K562 (cell line): ENCODE data around the gene CHAF1A. TPM values are rescaled to one million over a fixed set of nuclear protein-coding genes. Genes with fewer than 3 reads are reported as not detected.

Source experiments
- ATF3 ChIP-seq, 2 experiments: fragments of 450-650 bp in 1 of 2; sonication (generic) in 1 of 2; formaldehyde crosslinking in 1 of 2; IDR thresholded peaks in 1 of 2; conservative IDR thresholded peaks in 1 of 2; 2 replicates each; pipeline versions ENCODE4 v1.6.1 to v1.8.1; 2016 to 2023; ENCODE audit warnings: mild to moderate bottlenecking in 2 of 2, moderate library complexity in 2 of 2, inconsistent platforms in 1 of 2, missing genetic modification reagents in 1 of 2
- CBX3 ChIP-seq, 2 experiments: IDR thresholded peaks; 1 replicate in 1 of 2; 2 replicates in 1 of 2; pipeline ENCODE4 v1.6.1; 2012; ENCODE audit warnings: inconsistent platforms in 2 of 2, low read length in 2 of 2, borderline replicate concordance in 1 of 2, control low read depth in 1 of 2
- CREB3L1 ChIP-seq: fragments of 450-650 bp; IDR thresholded peaks from 2 replicates; pipeline ENCODE4 v1.6.1; 2014; ENCODE audit warnings: low read depth, mild to moderate bottlenecking, moderate library complexity, borderline replicate concordance
- FOXJ2 ChIP-seq: fragments of 200-800 bp; sonication (Bioruptor generic); IDR thresholded peaks from 2 replicates; pipeline ENCODE4 v1.6.1; 2016; ENCODE audit warnings: missing genetic modification characterization, missing compliant biosample characterization
- GTF3C2 ChIP-seq: IDR thresholded peaks from 3 replicates; pipeline ENCODE4 v1.6.1; 2011; ENCODE audit warnings: borderline replicate concordance, mild to moderate bottlenecking, moderate library complexity; ENCODE audit not compliant: insufficient read length; ENCODE audit errors: extremely low read depth
- MTA1 ChIP-seq: fragments of 450-650 bp; IDR thresholded peaks from 2 replicates; pipeline ENCODE4 v1.6.1; 2017; ENCODE audit warnings: borderline replicate concordance
- POLR2B ChIP-seq: fragments of 450-650 bp; IDR thresholded peaks from 2 replicates; pipeline ENCODE4 v1.6.1; 2018; ENCODE audit warnings: low read depth; ENCODE audit not compliant: partially characterized antibody
- RBBP5 ChIP-seq: fragments of 200-600 bp; sonication (generic); IDR thresholded peaks from 2 replicates; pipeline ENCODE4 v1.6.1; 2012; ENCODE audit warnings: borderline replicate concordance, mild to moderate bottlenecking, low read length, control low read depth, inconsistent platforms; ENCODE audit not compliant: insufficient read depth, poor library complexity, severe bottlenecking
- TFAP4 ChIP-seq: sonication (generic); formaldehyde crosslinking; IDR thresholded peaks from 2 replicates; pipeline ENCODE4 v1.8.0; 2022; ENCODE audit warnings: missing genetic modification reagents, mild to moderate bottlenecking, moderate library complexity, borderline replicate concordance
- TGIF2 ChIP-seq: sonication (generic); formaldehyde crosslinking; IDR thresholded peaks from 2 replicates; pipeline ENCODE4 v1.8.1; 2022; ENCODE audit warnings: mild to moderate bottlenecking, missing genetic modification reagents, moderate library complexity
- YBX1 ChIP-seq: fragments of 450-650 bp; IDR thresholded peaks from 2 replicates; pipeline ENCODE4 v1.7.1; 2016; ENCODE audit warnings: mild to moderate bottlenecking
- ZNF280A ChIP-seq: fragments of 450-650 bp; IDR thresholded peaks from 2 replicates; pipeline ENCODE4 v1.6.1; 2018; ENCODE audit warnings: mild to moderate bottlenecking, low read depth; ENCODE audit not compliant: partially characterized antibody
- ZNF347 ChIP-seq: fragments of 450-650 bp; formaldehyde crosslinking; IDR thresholded peaks from 2 replicates; pipeline ENCODE4 v1.4.0; 2020; ENCODE audit warnings: low read depth, mild to moderate bottlenecking, moderate library complexity
- ZNF449 ChIP-seq: fragments of 250-450 bp; sonication (Bioruptor Pico); IDR thresholded peaks from 2 replicates; pipeline ENCODE4 v1.8.0; 2022; ENCODE audit warnings: moderate library complexity, mild to moderate bottlenecking, inconsistent platforms
- ZNF830 ChIP-seq: fragments of 250-450 bp; sonication (Bioruptor Pico); IDR thresholded peaks from 2 replicates; pipeline ENCODE4 v1.5.0; 2021; ENCODE audit warnings: mild to moderate bottlenecking
- polyA plus RNA-seq, 8 experiments: library from polyadenylated mRNA; depleted of rRNA in 4 of 8; stranded (reverse) in 5 of 8; unstranded in 3 of 8; fragments of >200 nt; fragmentation: Nextera tagmentation in 2 of 8; fragmentation: Illumina TruSeq in 1 of 8; extraction: Ambion mirVana in 2 of 8; extraction: Trizol in 1 of 8; gene quantifications; 2 replicates each; pipeline versions ENCODE4 v1.2.1 to v1.2.3, GENCODE V29; 2011 to 2014; ENCODE audit warnings: inconsistent platforms in 1 of 8, missing spikeins in 1 of 8
- total RNA-seq, 7 experiments: library from RNA; depleted of rRNA in 6 of 7; stranded (reverse); fragments of >200 nt in 6 of 7; fragmentation: Illumina TruSeq in 2 of 7; extraction: Trizol in 2 of 7; gene quantifications; 2 replicates each; pipeline versions ENCODE4 v1.2.1 to v1.2.3, GENCODE V29; 2011 to 2021; ENCODE audit warnings: low replicate concordance in 1 of 7

CHAF1A gene
- total and polyA plus RNA-seq, 9 of the 15 experiments (the other 6 are each of a cell fraction or from before 2014, with no cell fraction given): 1.6 to 86.9 (median 45.2) TPM

- TF ChIP-seq TFAP4 (CRISPR knock-in tag): peak; percentile 77; the same call in 1 of the 2 replicates
- no peak for TF ChIP-seq YBX1
- no peak for TF ChIP-seq POLR2B
- TF ChIP-seq TGIF2 (CRISPR knock-in tag): no peak
- TF ChIP-seq ZNF830 (CRISPR knock-in tag): no peak
- peak; percentile 66; the same call in 1 of the 2 replicates for TF ChIP-seq CREB3L1
- TF ChIP-seq GTF3C2: no peak
- peak in 1 of 2 experiments; percentile 21; a peak in 1 of 3 replicates for TF ChIP-seq CBX3 (IDR thresholded peaks at IDR 0.05; ENCODE audit: borderline replicate concordance in 1 of 2, low read length in 2 of 2)
- no peak for TF ChIP-seq ZNF280A
- TF ChIP-seq MTA1: peak; percentile 45; the same call in 1 of the 2 replicates
- TF ChIP-seq ZNF347 (CRISPR knock-in tag): no peak
- TF ChIP-seq ZNF449: no peak
- peak; percentile 100 for TF ChIP-seq ATF3 (IDR thresholded peaks at IDR 0.05)
- TF ChIP-seq ATF3 (CRISPR knock-in tag; conservative IDR thresholded peaks at IDR 0.05): peak; percentile 99
- TF ChIP-seq RBBP5: no peak
- peak; percentile 87; the same call in 1 of the 2 replicates for TF ChIP-seq FOXJ2 (tag)
These were observed 27.0 kb upstream of the CHAF1A start (continued) for GRCh38 chr19:4375164-4376027.
